GM19324 (cell line): Measurements from ENCODE around the gene C14orf132.

Experiments
- ATAC-seq: cut with Tn5 transposase; IDR thresholded peaks from one replicate; pipeline ENCODE4 v1.9.1; 2021; ENCODE audit warnings: mild to moderate bottlenecking, moderate library complexity; ENCODE audit not compliant: unreplicated experiment, low FRiP score

Gene C14orf132

DNA sequence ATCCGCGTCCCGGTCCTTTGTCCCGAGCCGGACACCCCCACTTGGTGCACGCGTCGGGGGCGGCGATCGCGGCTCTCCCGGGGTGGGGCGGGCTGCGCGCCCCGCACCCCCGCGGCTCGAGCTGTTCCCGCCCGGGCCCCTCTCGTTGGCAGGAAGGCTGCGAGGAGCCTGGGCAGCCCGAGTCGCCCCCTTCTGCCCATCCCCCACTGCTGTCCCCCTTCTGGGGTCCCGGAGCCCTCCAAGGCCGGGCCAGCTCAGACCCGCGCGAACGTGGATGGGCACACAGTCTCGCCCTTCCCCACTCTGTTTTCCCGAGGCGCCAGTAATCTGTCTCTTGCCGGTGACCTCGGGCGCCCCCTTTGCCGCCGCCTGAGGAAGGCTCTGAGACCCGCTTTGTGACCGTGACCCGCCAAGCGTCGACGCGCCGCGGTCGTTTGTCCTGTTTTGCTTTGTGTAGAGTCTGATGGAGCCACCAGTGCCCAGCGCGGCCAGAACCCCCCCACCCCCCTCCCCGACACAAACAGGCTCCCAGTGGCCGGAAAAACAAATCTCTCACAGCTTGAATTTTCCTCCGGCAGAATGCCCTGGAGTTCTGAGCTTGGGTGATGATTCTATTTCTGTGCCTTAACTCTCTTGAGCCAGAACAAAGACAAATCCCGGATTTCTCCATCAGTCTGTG is 610 bp downstream of the C14orf132 start:
- ATAC-seq = no peak

DNA sequence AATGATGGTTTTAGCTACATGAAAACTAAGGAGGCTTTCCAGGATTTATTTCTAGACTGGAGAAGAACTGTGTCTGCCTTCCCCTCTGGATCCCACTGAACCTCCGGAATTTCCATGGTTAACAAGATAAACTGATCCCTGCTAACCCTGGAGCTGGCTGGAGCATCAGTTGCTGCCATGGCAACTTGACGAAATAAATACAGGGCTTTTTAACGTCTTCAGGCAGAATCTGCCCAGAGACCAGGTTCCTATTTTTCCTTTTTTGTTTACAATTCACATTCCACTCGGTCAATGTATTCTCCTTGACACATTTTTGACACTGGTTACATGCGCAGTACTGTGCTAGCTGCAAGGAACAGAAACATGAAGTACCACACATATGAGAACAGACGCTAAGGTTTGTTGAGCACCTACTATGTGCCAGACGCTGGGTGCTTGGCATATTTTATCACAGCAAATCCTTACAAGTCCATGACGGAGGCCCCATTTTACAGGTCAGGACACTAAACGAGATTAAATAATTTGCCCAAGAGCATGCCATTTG is 1.7 kb downstream of the C14orf132 start:
- no peak for ATAC-seq

DNA sequence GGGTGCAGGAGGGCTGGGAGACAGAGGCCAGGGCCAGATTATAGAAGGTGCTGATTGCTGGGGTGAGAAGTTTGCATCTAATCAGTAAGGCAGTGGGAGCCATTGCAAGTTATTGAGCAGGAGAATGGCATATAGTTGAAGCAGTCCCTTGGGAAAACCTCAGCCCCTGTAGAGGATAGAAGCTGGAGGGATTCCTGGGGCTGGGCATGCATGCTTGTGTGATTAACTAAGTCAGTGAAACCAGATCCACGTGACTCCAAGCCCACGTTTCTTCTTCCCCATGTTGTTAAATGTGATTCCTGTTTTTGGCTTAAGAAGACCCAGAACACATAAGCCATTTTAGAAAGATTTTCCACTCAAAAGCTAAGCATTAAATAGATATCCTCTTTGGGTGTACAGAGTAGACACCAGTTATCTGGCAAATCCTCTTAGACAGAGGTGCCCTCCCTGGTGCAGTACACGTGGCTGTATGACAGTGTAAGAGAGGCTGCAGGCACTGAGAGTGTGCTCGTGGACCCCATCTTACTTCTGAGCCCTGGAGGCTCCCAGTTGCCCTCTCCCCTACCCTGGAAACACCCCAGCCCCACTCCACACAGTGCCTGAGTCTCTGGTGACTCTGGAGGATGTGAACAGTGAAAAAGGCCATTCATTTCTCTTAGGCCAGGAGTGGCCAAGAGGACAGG is 3.2 kb downstream of the C14orf132 start:
- ATAC-seq = no peak

DNA sequence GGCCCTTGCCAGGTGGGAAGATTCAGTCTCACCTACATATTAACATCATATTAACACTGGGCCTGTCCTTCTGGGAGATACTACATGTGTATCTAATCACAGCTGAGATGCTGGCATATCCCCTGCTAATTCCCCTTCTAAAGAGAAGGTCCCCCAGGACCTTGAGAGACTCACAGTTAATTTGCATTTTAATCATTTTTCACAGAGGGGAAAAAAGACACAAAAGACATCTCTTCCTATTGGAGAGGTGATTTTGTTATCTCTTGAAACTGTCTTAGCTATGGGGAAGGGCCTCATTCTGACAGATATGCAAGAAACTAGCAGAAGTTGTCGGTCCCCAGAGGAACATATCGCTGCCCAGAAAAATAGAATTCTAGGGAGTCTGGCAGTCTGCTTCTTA is 7.5 kb downstream of the C14orf132 start:
- no peak for ATAC-seq

DNA sequence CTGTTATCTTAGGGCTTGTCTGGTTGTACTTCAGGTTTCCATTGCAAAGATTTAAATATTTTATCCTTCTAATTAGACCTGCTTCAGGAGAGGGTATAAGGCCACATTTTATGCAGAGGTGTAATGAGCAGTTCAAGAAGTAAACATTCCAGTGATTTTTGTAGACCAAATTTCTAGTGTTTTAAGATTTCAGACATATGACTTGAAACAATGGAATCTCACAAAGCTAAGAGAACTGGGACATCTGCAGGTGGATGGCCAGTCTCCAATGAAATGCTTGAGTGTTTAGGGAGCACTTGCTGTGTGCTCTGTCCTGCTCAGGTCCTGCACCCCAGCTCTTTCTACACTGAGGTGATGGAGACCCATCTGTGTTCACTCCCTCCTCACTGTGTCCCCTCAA is 7.9 kb downstream of the C14orf132 start:
- ATAC-seq = no peak

DNA sequence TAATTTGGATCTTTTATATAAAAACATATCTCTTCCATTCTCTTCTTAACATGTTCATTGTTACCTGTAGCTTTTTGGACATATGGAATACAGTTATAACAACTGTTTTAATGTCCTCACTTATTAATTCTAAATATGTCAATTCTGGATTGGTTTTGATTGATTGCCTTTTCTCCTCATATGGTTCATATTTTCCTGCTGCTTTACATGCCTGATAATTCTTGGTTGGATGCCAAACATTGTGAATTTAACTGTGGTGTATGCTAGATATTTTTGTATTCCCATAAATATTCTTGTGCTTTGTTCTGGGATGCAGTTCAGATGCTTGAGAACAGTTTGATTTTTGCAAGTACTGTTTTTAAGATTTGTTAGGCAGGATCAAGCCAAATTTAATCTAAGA is 10.8 kb downstream of the C14orf132 start:
- ATAC-seq = no peak

DNA sequence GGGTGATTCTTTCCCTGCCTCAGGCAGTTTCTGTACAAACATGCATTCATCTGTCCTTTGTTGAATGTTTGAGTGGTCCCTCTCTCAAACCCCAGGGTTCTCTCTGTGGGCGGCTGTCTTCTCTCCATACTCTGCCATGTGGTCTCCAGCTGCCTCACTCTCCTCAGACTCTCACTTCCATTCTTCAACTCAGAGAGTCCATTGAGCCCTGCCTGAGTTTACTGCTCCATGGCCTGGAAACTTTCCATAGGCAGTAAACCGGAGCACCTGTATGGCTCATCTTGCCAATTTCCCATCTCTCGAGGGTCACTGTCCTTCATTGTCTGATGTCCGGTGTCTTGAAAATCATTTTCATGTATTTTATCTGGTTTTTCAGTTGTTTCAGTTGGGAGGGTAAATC is 11.3 kb downstream of the C14orf132 start:
- no peak for ATAC-seq

DNA sequence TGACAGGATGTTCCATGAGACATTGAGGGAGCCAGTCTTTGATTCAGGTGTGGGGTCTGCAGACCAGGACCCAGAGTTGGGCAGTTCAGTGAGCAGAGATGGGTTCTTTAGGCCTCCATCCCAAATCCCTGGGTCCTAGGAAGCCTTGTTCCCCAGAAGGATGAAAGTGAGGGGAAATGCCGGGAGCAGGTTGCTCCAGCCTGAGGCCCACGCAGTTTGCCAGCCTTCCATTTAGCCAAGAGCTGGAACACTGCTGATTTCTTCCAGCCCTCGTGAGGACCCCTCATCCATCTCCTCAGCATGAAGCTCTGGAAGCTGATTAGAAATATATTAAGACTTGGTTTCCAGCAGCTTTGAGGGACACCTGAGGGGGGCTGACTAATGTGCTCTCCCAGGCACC is 12.1 kb downstream of the C14orf132 start:
- ATAC-seq = no peak

DNA sequence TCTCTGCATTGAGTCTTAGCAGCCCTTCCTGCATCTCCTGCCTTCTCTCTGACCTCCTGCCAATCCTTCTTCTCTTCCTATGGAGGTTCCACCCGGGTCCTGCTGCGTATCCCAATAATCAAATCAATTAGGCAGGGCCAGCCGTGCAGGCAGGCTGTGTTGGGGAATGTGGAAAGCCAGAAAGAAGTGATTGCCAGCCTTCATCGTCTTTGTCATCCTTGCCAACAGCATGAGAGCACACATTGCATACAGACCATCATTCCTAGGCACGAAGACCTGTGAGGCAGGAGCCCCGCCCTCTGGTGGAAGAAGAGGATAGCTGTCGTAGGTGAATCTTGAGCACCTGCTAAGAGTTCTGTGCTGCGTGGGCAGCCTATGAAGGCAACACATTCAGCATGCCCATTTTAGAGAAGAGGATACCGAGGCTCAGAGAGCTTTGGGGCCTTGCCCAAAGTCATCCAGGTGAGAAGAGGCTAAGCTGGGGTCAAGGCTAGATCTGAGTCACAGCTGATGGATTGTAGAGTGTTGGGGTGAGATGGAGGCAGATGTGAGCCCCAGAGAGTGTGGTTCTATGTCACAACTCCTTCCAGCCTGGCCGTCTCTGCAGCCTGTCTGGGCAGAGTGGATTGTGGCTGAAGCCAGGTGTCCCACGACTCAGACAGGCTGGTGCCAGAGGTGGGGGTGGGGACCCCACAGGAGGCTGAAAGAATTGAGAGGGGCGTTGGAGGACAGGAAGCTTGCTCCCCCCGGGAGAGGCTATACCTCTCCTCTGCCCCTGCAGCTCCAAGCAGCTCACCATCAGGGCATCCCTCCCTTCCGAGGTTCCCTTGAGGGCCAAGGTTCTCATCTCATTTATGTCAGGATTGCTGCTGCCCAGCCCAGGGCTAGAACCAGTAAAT is 12.7 kb downstream of the C14orf132 start:
- ATAC-seq = no peak

DNA sequence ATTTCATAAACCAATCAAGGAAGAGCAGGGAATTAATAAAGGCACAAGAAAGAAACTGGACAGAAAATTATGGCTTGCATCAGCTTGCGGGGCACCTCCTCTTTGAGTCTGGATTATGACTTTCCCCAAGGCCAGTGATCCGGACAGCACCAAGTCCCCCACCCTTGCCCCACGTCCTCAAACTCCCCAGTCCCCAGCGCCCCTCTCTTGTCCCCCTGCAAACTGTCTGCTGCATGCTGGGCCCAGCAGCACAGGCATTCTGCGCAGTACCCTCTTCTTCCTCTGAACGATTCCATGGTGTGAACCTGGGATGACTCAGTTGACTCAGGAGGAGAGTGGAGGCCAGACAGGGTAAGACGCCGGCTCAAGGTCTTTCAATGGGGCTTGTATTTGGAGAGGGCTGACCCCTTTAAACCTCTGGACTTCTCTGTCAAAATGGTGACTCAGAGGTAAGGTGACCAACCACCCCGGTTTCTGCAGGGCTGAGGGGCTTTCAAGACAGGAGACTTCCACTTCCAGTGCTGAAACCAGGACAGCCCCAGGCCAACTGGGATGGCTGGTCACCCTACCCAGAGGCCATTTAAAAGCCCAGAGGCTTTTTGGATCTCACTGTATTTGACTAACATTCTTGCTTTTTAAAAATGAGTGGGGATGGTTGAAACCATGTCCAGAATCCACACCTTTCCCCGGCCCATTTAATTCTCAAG is 13.5 kb downstream of the C14orf132 start:
- ATAC-seq = no peak

DNA sequence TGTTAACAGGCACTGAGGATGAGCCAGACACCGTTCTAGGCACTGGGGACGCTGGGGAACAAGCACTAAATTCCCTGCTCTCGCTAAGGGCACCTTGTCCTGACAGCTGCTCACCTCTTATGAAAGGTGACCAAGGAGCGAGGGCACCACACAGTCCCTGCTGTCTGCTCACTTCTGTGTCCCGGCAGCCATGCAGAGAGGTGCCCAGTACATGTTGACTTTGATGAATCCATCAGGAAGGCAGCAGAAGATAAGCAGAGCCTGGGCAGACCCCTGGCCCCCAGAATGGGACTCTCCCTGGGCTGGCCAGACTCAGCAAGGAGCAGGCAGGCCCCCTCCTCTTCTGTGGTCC is 14.1 kb downstream of the C14orf132 start:
- ATAC-seq = no peak

DNA sequence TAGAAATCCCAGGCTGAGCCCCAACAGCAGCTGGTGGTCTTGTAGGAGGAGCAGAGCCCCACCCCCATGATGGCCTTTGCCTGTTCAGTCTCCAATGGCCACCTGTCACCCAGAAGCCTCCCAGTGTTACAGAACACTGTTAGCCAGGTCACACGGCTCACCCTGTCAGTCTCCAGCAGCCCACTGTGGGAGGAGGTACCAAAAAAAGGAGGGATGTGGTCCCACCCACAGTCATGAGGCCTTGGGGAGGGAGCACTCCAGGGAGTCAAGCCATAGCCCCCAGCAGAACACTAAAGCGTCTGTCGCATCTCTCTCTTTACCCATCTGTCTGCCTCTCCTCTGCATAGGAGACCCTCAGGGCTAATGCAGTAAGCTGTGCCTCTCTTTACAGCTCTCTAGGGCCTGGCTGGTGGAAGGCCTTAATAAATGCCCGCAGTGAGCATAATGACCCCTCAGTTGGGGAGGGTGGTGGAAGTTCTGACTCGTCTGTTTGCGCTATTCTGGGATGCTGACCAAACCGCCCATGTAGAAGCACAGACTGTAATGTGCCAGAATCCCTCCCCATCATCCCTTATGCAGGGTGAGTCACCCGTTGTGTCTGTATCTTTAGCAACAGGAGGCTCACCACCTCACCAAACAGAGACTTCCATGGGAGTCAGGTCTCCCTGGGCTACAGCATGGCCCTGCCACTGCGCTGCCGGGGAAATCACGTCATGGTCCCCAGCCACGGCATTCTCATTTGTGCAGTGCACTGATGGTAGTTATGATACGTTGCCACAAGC is 14.6 kb downstream of the C14orf132 start:
- no peak for ATAC-seq

DNA sequence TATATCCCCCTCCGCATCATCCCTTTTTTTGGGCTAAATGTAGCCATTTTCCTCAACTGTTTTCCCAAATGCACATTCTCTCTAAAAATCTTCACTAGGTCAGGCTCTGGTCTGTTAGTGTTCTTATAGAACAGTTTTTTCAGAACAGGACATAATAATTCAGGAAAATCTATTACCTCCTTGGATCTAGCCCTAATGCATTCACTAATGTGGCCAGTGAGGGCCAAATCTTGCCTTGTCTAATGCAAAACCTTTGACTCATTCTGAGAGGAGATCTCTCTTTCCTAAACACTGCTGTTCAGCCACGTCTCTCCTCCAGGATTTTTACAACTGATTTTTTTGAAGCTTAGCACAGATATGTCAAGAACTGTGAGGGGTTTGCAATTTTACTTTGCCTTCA is 15.5 kb downstream of the C14orf132 start:
- no peak for ATAC-seq

DNA sequence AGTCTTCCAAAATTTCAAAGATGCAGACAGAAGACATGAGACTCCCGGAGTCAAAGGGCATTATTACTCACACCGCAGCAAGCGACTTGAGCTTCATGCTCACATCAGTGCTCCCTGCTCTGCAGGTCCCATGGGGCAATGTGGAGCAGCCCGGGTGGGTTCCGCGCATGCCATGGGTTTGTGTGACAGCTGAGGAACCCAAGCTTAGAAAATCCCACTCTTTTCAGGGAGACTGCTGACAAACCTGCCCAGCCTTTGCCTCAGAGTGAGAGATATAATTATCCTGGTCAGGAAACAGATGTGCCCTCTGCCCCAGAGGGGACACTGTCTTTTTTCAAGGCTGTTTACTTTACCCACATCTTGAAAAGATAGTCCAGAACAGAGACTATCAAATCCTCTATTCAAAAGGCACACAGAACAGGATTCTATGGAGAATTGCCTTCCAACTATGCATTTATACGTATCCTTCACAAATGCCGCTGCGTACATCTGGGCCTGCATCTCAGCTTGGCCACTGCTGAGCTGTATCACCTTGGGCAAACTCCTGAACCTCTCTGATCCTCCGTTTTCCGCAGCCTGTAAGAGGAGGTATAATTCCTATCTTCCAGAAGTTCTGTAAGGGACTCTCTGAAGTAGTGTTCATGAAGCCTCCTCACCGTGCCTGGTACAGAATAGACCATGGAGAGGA is 16.0 kb downstream of the C14orf132 start:
- no peak for ATAC-seq

DNA sequence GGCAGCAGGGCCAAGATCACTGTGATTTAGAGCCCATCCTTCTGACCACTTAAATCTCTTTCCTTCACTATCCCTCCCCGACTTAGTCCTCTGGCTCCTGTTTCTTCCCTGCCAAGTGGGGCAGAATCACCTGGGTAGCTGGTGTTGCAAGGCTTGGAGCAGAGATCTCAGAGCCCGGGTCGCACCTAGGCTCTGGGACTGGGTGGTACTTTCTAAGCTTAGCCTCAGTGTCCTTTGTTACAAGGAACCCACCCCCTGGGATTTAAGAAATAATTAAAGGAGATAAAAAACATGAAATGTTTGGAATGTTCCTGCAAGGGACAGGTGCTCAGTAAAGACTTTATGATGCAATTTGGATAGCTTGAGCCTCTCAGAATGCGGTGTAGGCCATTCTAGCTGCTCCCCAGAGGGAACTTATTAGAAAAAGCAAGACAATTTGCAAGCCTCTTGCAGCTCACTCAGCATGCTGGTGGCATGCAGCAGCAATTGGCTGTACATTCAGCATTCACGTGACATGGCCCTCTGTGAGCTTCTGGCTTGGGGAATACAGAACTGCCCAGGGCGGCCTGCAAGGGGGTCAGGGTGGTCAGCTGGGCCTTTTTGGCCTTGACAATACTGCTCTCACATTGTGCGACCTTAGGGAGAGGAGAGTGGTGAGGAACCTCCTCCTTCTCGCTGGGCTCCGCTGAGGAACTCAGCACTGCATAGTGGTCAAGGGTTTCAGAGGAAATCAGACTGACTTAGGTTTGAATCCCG is 16.8 kb downstream of the C14orf132 start:
- no peak for ATAC-seq

DNA sequence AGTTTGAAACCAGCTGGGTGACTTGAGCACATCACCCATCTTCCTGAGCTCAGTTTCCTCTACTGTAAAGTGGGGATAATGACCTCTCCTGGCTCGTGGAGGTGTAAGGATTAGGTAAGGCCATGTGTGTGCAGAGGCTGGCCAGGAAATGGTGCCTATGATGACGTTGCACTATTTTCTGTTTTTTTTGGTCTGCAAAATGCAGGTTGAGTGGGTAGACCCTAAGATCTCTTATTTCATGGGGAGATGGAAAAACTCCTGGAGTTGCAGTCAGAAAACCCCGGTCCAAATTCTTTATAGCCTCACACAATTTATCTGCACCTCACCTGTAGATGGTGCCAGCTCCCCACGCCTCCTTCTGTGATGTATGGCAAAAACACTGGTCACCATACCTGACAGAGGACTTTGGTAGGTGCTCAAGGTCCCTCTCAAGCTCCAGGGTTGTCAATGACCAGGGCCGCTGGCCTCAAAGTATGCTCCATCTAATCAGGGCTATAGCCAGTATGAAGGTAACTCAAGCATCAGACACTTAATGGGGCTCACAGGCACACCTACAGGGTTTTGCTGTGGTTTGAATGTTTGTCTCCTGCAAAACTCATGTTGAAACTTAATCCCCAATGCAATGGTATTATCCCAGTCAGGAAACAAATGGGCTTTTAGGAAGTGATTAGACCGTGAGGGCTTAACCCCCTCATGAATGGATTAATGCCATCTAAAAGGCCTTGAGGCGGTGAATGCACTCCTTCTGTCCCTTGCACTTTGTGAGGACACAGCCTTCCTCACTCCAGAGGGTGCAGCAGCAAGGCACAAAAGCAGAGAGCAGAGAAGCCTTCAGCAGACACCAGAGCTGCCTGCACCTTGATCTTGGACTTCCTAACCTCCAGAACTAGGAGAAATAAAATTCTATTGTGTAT is 17.6 kb downstream of the C14orf132 start:
- no peak for ATAC-seq

DNA sequence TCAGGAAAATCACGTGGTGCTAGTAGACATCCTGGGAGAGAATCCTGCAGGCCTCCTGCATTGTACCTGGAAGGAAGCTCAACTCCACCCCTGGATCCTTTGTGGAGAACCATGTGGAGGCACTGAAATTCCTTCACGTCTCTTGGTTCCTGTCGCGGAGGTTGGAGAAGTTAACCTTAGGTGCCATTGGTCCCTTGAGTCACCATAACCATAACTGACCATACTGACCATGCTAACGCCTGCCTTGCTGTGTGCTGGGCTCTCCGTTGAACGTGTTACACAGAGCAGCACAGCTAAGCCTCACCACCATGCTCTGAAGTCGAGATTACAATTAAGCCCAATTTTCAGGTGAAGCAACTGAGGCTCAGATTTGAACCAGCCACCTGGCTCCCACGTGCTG is 18.6 kb downstream of the C14orf132 start:
- no peak for ATAC-seq
